Right hindlimb (tissue), 1 donor: Measurements from ENCODE around the gene B3GALT5.

ENCODE experiments used
- DNase-seq: peaks from one replicate; pipeline ENCODE4 v3.0.0-alpha.2; 2018

Gene B3GALT5

GRCh38 chr21:39707316-39707715, 94.6 kb downstream of the B3GALT5 start:
- no peak for DNase-seq

GRCh38 chr21:39710866-39711265, 98.1 kb downstream of the B3GALT5 start:
- no peak for DNase-seq

GRCh38 chr21:39712273-39712672, 99.5 kb downstream of the B3GALT5 start:
- no peak for DNase-seq

GRCh38 chr21:39712976-39713375, 100.2 kb downstream of the B3GALT5 start:
- DNase-seq: no peak

GRCh38 chr21:39713905-39714304, 101.2 kb downstream of the B3GALT5 start:
- no peak for DNase-seq

GRCh38 chr21:39714331-39714730, 101.6 kb downstream of the B3GALT5 start:
- no peak for DNase-seq

- peak; percentile 48 for DNase-seq
Observed at GRCh38 chr21:39715804-39716397, 103.2 kb downstream of the B3GALT5 start.

- DNase-seq: no peak
Observed at GRCh38 chr21:39720126-39720778, 107.5 kb downstream of the B3GALT5 start.

- DNase-seq: no peak
Observed at GRCh38 chr21:39721885-39722284, 109.1 kb downstream of the B3GALT5 start.
